SU-DHL-6 (cell line): ENCODE results near the gene CDC42EP3.

Experiments used
- H2AFZ ChIP-seq: fragments of 200-600 bp; sonication (generic); 2 replicates; pipeline ENCODE4 v1.6.1; 2014; ENCODE audit warnings: low read depth, mild to moderate bottlenecking, moderate library complexity, mixed read lengths, antibody characterized with exemption, low read length; ENCODE audit not compliant: severe bottlenecking
- H3F3A ChIP-seq: fragments of 200-600 bp; shearing (Covaris generic); 2 replicates; pipeline ENCODE4 v1.6.0; 2016; ENCODE audit warnings: antibody characterized with exemption, mild to moderate bottlenecking; ENCODE audit not compliant: insufficient read depth
- H3K27ac ChIP-seq: fragments of 200-600 bp; sonication (generic); 2 replicates; pipeline ENCODE4 v1.5.1; 2016; ENCODE audit warnings: low read depth, mild to moderate bottlenecking, low read length, moderate library complexity, mixed read lengths
- H3K27me3 ChIP-seq: fragments of 200-600 bp; sonication (generic), shearing (Covaris generic); 2 replicates; pipeline ENCODE4 v1.6.0; 2014; ENCODE audit warnings: mild to moderate bottlenecking, low read length
- H3K36me3 ChIP-seq: fragments of 200-600 bp; sonication (generic); 2 replicates; pipeline ENCODE4 v1.6.1; 2014; ENCODE audit warnings: mild to moderate bottlenecking, low read length, mixed read lengths
- H3K4me2 ChIP-seq: fragments of 300-600, 200-600 bp; shearing (Covaris generic), sonication (generic); 2 replicates; pipeline ENCODE4 v1.6.0; 2014; ENCODE audit warnings: low read length, low read depth, mild to moderate bottlenecking; ENCODE audit not compliant: poor library complexity, severe bottlenecking
- H3K4me3 ChIP-seq: fragments of 200-600 bp; sonication (generic); 2 replicates; pipeline ENCODE4 v1.5.1; 2014; ENCODE audit warnings: antibody characterized with exemption, low read length, mild to moderate bottlenecking, mixed read lengths; ENCODE audit not compliant: insufficient read depth, poor library complexity, severe bottlenecking
- H3K79me2 ChIP-seq: fragments of 200-600 bp; sonication (generic); 2 replicates; pipeline ENCODE4 v1.6.1; 2014; ENCODE audit warnings: mild to moderate bottlenecking, low read length, moderate library complexity; ENCODE audit not compliant: insufficient read depth
- H3K9ac ChIP-seq: fragments of 200-600 bp; sonication (generic); 2 replicates; pipeline ENCODE4 v1.7.0; 2014; ENCODE audit warnings: mild to moderate bottlenecking, low read length
- H3K9me2 ChIP-seq: fragments of 200-600 bp; sonication (generic); replicated peaks from 2 replicates; pipeline ENCODE4 v1.6.1; 2014; ENCODE audit warnings: low read length; ENCODE audit not compliant: insufficient read depth
- H3K9me3 ChIP-seq: fragments of 200-600 bp; sonication (generic); 2 replicates; pipeline ENCODE4 v1.6.1; 2014; ENCODE audit warnings: low read length, mixed read lengths; ENCODE audit not compliant: insufficient read depth
- H4K20me1 ChIP-seq: fragments of 200-600 bp; sonication (generic); 2 replicates; pipeline ENCODE4 v1.6.1; 2014; ENCODE audit warnings: low read depth, mild to moderate bottlenecking, antibody characterized with exemption, low read length, moderate library complexity, mixed read lengths
- EZH2phosphoT487 ChIP-seq: fragments of 200-600 bp; sonication (generic), shearing (Covaris generic); conservative IDR thresholded peaks from 2 replicates; pipeline ENCODE4 v1.6.1; 2018; ENCODE audit warnings: mild to moderate bottlenecking, antibody characterized with exemption, low read length, moderate library complexity, mixed read lengths
- TF ChIP-seq, protein P1 (sequence below): fragments of 200-600 bp; sonication (generic); IDR thresholded peaks from one replicate; pipeline ENCODE4 v1.5.1; 2017; ENCODE audit warnings: antibody characterized with exemption, mild to moderate bottlenecking, low read length, moderate library complexity; ENCODE audit not compliant: insufficient read depth, poor library complexity, severe bottlenecking

Gene CDC42EP3

GRCh38 chr2:37622450-37623100, 48.9 kb downstream of the CDC42EP3 start:
- no peaks in the 10 kb centered on the region for H3K9me3 ChIP-seq
- no peak for TF ChIP-seq EZH2phosphoT487
- TF ChIP-seq, protein P1, sequence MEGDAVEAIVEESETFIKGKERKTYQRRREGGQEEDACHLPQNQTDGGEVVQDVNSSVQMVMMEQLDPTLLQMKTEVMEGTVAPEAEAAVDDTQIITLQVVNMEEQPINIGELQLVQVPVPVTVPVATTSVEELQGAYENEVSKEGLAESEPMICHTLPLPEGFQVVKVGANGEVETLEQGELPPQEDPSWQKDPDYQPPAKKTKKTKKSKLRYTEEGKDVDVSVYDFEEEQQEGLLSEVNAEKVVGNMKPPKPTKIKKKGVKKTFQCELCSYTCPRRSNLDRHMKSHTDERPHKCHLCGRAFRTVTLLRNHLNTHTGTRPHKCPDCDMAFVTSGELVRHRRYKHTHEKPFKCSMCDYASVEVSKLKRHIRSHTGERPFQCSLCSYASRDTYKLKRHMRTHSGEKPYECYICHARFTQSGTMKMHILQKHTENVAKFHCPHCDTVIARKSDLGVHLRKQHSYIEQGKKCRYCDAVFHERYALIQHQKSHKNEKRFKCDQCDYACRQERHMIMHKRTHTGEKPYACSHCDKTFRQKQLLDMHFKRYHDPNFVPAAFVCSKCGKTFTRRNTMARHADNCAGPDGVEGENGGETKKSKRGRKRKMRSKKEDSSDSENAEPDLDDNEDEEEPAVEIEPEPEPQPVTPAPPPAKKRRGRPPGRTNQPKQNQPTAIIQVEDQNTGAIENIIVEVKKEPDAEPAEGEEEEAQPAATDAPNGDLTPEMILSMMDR = no peak
- H3K36me3 ChIP-seq = no peaks in the 10 kb centered on the region
- H3K79me2 ChIP-seq = no peaks in the 10 kb centered on the region
- no peak overlapping the region for H2AFZ ChIP-seq
- no peaks in the 10 kb centered on the region for H3K9me2 ChIP-seq
- no peak overlapping the region for H3K9ac ChIP-seq
- no peak overlapping the region for H3K4me3 ChIP-seq
- no peaks in the 10 kb centered on the region for H4K20me1 ChIP-seq
- H3F3A ChIP-seq = no peaks in the 10 kb centered on the region
- no peak overlapping the region for H3K27ac ChIP-seq
- H3K4me2 ChIP-seq = no peak overlapping the region
- H3K27me3 ChIP-seq = no peaks in the 10 kb centered on the region

GRCh38 chr2:37621199-37621598, 50.2 kb downstream of the CDC42EP3 start:
- H4K20me1 ChIP-seq = no peaks in the 10 kb centered on the region
- no peaks in the 10 kb centered on the region for H3K9me3 ChIP-seq
- no peak for TF ChIP-seq EZH2phosphoT487
- TF ChIP-seq, protein P1 = no peak
- no peak overlapping the region for H2AFZ ChIP-seq
- no peak overlapping the region for H3K4me2 ChIP-seq
- no peak overlapping the region for H3K9ac ChIP-seq
- no peaks in the 10 kb centered on the region for H3K9me2 ChIP-seq
- no peaks in the 10 kb centered on the region for H3K27me3 ChIP-seq
- H3K4me3 ChIP-seq = no peak overlapping the region
- H3K27ac ChIP-seq = no peak overlapping the region
- no peaks in the 10 kb centered on the region for H3K79me2 ChIP-seq
- no peaks in the 10 kb centered on the region for H3K36me3 ChIP-seq
- no peaks in the 10 kb centered on the region for H3F3A ChIP-seq

DNA sequence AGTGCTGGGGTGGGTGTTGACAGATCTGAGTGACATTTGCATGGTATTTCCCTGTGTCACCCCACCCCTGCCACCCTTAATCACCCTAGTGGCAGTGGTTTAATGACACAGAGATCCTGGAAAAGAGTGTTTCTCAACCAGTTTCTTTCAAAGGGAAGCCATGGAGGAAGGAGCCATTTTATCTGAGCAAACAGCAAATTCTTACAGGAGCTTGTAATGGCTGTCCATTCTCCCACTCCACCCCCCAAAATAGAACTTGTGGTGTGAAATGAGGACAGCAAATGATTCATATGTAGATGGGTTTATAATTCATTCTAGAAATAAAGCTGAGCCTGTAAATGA, 51.5 kb downstream of the CDC42EP3 start:
- H2AFZ ChIP-seq = no peak overlapping the region

More for the DNA sequence above, 51.5 kb downstream of the CDC42EP3 start:
- Histone ChIP-seq H3K4me3 (no peak overlapping the region), H3F3A (no peaks in the 10 kb centered on the region), H3K79me2 (no peaks in the 10 kb centered on the region), H4K20me1 (no peaks in the 10 kb centered on the region), H3K9ac (no peak overlapping the region), H3K27ac (no peak overlapping the region), H3K27me3 (no peaks in the 10 kb centered on the region), H3K4me2 (no peak overlapping the region), H3K36me3 (no peaks in the 10 kb centered on the region), H3K9me3 (no peaks in the 10 kb centered on the region), H3K9me2 (no peaks in the 10 kb centered on the region)
- TF ChIP-seq, protein P1 = no peak
- no peak for TF ChIP-seq EZH2phosphoT487
